Measurements from ENCODE around the gene MRPL44. TPM values are rescaled to one million over a fixed set of nuclear protein-coding genes. Genes with fewer than 3 reads are reported as not detected.

MRPL44 gene
- total and polyA plus RNA-seq, 2 of the 13 experiments (the other 11 are each of a cell fraction or from before 2014, with no cell fraction given): 38.4 to 78.0 TPM

DNA sequence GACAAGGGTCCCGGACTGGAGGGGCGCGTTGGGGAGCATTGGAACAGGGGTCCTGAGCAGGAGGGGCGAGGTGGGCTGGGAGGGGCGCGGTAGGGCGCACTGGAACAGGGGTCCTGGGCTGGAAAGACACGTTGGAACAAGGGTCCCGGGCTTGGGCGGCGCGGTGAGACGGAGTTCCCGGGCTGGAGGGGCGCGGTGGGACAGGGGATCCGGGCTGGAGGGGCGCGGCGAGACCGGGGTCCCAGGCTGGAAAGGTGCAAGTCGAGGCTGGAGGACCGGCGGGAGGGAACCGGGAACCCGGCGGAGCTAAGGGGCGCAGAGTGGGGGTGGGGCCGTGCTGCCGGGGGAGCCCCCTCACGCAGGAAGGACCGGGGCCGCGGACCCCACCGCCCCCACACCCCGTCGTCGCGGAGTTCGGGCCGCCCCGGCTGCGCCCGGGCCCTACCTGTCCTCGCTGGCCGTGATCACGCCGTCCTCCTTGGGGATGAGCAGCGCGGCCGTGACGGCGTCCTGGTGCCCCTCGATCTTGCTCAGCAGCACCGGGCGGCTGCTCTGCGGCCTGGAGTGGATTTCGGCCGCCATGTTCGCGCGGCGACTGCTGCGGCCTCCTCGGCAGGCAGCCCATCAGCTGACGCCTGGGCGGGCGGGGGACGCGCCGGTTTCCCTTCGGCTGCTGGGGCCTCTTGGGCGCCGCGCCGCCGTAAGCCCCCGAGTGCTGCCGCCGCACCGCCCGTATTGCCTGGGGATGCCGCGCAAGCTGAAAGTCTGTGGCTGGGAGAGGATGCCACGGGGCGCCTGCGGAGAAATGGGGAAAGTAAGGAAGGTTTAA, 12.3 kb upstream of the MRPL44 start, which contains the start of gene WDFY1 (continued):
- TF ChIP-seq NFE2L1 (CRISPR knock-in tag; IDR thresholded peaks at IDR 0.05; ENCODE audit: borderline replicate concordance) (no peak), ZNF530 (CRISPR knock-in tag; IDR thresholded peaks at IDR 0.05; ENCODE audit: low read depth) (no peak), ZNF570 (CRISPR knock-in tag; IDR thresholded peaks at IDR 0.05; ENCODE audit: borderline replicate concordance) (no peak), ZNF672 (CRISPR knock-in tag; IDR thresholded peaks at IDR 0.05) (no peak), SSRP1 (CRISPR knock-in tag; IDR thresholded peaks at IDR 0.05) (no peak), ZNF232 (CRISPR knock-in tag; IDR thresholded peaks at IDR 0.05; ENCODE audit: borderline replicate concordance) (peak; percentile 24; the same call in 1 of the 2 replicates), SMYD3 (CRISPR knock-in tag; IDR thresholded peaks at IDR 0.05) (no peak), SRSF9 (IDR thresholded peaks at IDR 0.05; ENCODE audit: borderline replicate concordance, insufficient read depth, low read depth, low read length, poor library complexity, severe bottlenecking) (no peak), NRL (CRISPR knock-in tag; IDR thresholded peaks at IDR 0.05; ENCODE audit: borderline replicate concordance) (0 out of 2 replicates have a peak, but pooled peaks have one; percentile 88), PHB2 (IDR thresholded peaks at IDR 0.05; ENCODE audit: partially characterized antibody) (no peak), ZNF737 (CRISPR knock-in tag; IDR thresholded peaks at IDR 0.05; ENCODE audit: borderline replicate concordance) (no peak), TOPORS (CRISPR knock-in tag; IDR thresholded peaks at IDR 0.05) (peak; percentile 67), NFE2 (CRISPR knock-in tag; IDR thresholded peaks at IDR 0.05) (no peak)
- TF ChIP-seq, protein P1, sequence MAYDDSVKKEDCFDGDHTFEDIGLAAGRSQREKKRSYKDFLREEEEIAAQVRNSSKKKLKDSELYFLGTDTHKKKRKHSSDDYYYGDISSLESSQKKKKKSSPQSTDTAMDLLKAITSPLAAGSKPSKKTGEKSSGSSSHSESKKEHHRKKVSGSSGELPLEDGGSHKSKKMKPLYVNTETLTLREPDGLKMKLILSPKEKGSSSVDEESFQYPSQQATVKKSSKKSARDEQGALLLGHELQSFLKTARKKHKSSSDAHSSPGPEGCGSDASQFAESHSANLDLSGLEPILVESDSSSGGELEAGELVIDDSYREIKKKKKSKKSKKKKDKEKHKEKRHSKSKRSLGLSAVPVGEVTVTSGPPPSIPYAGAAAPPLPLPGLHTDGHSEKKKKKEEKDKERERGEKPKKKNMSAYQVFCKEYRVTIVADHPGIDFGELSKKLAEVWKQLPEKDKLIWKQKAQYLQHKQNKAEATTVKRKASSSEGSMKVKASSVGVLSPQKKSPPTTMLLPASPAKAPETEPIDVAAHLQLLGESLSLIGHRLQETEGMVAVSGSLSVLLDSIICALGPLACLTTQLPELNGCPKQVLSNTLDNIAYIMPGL (CRISPR knock-in tag; IDR thresholded peaks at IDR 0.05; ENCODE audit: borderline replicate concordance in 1 of 2, low read depth in 1 of 2): peak; percentile 92 to 98
- TF ChIP-seq, protein P2, sequence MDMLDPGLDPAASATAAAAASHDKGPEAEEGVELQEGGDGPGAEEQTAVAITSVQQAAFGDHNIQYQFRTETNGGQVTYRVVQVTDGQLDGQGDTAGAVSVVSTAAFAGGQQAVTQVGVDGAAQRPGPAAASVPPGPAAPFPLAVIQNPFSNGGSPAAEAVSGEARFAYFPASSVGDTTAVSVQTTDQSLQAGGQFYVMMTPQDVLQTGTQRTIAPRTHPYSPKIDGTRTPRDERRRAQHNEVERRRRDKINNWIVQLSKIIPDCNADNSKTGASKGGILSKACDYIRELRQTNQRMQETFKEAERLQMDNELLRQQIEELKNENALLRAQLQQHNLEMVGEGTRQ (IDR thresholded peaks at IDR 0.05; ENCODE audit: low read depth, low read length): no peak
- TF ChIP-seq, protein P2 (CRISPR knock-in tag; IDR thresholded peaks at IDR 0.05; ENCODE audit: borderline replicate concordance): peak; percentile 69
- TF ChIP-seq, protein P3, sequence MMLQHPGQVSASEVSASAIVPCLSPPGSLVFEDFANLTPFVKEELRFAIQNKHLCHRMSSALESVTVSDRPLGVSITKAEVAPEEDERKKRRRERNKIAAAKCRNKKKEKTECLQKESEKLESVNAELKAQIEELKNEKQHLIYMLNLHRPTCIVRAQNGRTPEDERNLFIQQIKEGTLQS (CRISPR knock-in tag; IDR thresholded peaks at IDR 0.05): peak; percentile 61
- TF ChIP-seq, protein P4, sequence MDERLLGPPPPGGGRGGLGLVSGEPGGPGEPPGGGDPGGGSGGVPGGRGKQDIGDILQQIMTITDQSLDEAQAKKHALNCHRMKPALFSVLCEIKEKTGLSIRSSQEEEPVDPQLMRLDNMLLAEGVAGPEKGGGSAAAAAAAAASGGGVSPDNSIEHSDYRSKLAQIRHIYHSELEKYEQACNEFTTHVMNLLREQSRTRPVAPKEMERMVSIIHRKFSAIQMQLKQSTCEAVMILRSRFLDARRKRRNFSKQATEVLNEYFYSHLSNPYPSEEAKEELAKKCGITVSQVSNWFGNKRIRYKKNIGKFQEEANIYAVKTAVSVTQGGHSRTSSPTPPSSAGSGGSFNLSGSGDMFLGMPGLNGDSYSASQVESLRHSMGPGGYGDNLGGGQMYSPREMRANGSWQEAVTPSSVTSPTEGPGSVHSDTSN (CRISPR knock-in tag; IDR thresholded peaks at IDR 0.05): no peak
- TF ChIP-seq, protein P5, sequence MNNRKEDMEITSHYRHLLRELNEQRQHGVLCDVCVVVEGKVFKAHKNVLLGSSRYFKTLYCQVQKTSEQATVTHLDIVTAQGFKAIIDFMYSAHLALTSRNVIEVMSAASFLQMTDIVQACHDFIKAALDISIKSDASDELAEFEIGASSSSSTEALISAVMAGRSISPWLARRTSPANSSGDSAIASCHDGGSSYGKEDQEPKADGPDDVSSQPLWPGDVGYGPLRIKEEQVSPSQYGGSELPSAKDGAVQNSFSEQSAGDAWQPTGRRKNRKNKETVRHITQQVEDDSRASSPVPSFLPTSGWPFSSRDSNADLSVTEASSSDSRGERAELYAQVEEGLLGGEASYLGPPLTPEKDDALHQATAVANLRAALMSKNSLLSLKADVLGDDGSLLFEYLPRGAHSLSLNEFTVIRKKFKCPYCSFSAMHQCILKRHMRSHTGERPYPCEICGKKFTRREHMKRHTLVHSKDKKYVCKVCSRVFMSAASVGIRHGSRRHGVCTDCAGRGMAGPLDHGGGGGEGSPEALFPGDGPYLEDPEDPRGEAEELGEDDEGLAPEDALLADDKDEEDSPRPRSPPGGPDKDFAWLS (CRISPR knock-in tag; IDR thresholded peaks at IDR 0.05; ENCODE audit: borderline replicate concordance): no peak
- TF ChIP-seq, protein P6, sequence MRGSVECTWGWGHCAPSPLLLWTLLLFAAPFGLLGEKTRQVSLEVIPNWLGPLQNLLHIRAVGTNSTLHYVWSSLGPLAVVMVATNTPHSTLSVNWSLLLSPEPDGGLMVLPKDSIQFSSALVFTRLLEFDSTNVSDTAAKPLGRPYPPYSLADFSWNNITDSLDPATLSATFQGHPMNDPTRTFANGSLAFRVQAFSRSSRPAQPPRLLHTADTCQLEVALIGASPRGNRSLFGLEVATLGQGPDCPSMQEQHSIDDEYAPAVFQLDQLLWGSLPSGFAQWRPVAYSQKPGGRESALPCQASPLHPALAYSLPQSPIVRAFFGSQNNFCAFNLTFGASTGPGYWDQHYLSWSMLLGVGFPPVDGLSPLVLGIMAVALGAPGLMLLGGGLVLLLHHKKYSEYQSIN (CRISPR knock-in tag; IDR thresholded peaks at IDR 0.05; ENCODE audit: borderline replicate concordance): no peak

Data from HepG2 (cell line).